AG09309 (cell line): ENCODE results near the gene EHMT2.

Experiments used
- DNase-seq: peaks from one replicate; pipeline ENCODE4 v3.0.0-alpha.2; 2010; ENCODE audit warnings: low read depth
- H3K4me3 ChIP-seq: 2 replicates; pipeline ENCODE4 v1.5.1; 2011; ENCODE audit warnings: mild to moderate bottlenecking, low read depth, low read length, moderate library complexity; ENCODE audit not compliant: control insufficient read depth
- CTCF ChIP-seq: IDR thresholded peaks from 2 replicates; pipeline ENCODE4 v1.5.1; 2011; ENCODE audit warnings: mild to moderate bottlenecking, low read depth, low read length, inconsistent platforms; ENCODE audit not compliant: insufficient read depth, control insufficient read depth; ENCODE audit errors: missing control alignments

EHMT2 gene

GRCh38 chr6:31906122-31906521, 8.6 kb upstream of the EHMT2 start:
- no peak for TF ChIP-seq CTCF
- no peak for DNase-seq

GRCh38 chr6:31905041-31905440, 7.5 kb upstream of the EHMT2 start:
- no peak for DNase-seq
- TF ChIP-seq CTCF, result no peak
- no peak overlapping the region for H3K4me3 ChIP-seq

More at GRCh38 chr6:31906122-31906521, 8.6 kb upstream of the EHMT2 start:
- no peak overlapping the region for H3K4me3 ChIP-seq

GRCh38 chr6:31903957-31904356, 6.5 kb upstream of the EHMT2 start:
- DNase-seq, result no peak
- H3K4me3 ChIP-seq, result no peak overlapping the region
- no peak for TF ChIP-seq CTCF

- DNase-seq, result peak; percentile 88
- peak within 1 kb of the TSS; percentile 58 for H3K4me3 ChIP-seq
- no peak for TF ChIP-seq CTCF
Measured at GRCh38 chr6:31901953-31902643, 4.6 kb upstream of the EHMT2 start, which contains the start of gene ZBTB12. ZBTB12 (minus strand) TSS chr6:31902086; CDS start chr6:31901305, 781 bp downstream.

- H3K4me3 ChIP-seq, result peak overlapping the region; percentile 58
- TF ChIP-seq CTCF, result no peak
- no peak for DNase-seq
Measured at GRCh38 chr6:31901415-31901952, 4.0 kb upstream of the EHMT2 start.

GRCh38 chr6:31900917-31901414, 3.5 kb upstream of the EHMT2 start:
- no peak for TF ChIP-seq CTCF
- peak overlapping the region; percentile 58 for H3K4me3 ChIP-seq
- no peak for DNase-seq
